ENCODE measurements around the gene ATG13.

The ATG13 gene

DNA sequence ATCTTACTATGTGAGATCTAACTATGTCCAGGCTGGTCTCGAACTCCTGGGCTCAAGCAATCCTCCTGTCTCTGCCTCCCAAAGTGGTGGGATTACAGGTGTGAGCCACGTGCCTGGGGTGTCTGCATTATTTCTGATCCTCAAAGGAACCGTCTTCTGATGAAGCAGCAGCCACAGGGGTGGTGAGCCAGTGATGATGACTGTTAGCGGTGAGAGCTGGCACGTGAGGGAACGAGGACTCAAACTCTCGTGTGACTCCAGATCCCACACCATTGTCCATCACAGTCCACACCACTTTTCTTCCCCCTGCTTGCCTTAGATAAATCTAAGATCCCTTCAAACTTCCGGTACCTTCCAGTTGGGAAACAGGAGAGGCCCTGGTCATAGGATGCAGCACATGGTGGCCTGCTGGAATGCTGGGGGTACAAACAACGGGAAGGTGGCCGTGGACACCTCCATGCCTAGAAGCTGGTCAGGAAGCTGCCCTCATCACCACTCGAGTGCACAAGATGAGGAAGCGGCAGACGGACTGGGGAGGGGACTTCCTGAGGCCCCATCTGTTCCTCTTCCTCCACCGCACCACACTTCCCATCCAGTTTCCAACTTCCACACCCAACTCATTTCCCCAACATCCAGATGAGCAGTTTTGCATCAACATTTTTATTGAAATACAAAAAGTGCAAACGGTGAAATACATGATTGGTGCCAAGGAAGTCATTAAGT, 59.2 kb downstream of the ATG13 start:
- DNase-seq (ENCODE audit: low read depth) = no peak

DNA sequence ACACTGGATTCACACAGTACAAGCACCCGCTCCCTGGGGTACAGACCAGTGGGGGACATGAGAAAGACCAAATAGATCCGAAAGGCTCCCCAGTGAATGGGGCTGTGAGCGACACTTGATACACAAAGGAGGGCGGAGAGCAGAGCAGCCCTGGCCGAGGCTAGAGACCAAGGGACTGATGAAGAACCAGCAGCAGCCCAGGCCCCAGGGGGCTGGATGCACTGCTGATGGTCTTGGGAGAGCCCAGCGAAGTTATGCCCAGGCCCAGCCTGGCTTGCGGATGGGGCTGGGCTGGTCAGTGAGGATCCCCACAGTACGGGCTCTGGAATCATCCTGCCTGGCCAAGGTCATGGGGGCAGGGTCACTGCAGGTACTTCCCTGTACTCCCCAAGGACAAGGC, 59.8 kb downstream of the ATG13 start:
- DNase-seq (ENCODE audit: low read depth) = no peak

DNA sequence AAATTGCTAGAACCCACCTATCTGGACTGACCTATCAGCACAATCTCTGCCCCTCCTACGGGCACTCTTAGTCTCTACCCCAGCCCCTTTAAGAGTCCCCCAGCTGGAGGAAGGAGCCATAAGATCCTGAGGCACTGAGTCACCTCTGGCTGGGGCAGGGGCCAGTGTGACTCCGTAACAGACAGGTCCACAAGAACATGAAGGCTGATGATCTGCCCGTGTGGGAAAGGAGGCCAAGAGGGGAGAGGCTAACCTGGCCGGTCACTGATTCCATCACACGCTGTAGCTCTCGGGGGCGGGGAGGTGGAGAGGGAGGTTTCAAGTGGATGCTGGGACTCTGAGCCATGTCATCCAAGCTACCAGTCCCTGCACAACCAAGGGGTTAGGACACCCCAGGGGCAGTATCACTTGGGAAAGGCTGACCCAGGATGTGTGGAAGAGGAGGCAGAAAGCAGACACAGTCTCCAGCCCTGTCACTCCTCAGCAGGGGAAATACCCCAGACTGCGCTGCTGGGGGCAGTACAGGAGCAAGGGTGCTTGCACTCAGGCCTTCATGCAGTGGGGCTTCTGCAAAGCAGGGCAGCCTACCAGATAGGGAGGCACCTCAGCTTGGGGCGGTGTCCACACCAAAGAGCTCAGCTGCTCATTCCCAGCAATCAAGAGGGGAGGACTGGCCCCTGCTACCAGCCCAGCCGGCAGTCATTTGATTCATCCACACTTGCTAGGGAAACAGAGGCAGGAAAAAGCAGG, 60.8 kb downstream of the ATG13 start:
- DNase-seq (ENCODE audit: low read depth) = no peak

DNA sequence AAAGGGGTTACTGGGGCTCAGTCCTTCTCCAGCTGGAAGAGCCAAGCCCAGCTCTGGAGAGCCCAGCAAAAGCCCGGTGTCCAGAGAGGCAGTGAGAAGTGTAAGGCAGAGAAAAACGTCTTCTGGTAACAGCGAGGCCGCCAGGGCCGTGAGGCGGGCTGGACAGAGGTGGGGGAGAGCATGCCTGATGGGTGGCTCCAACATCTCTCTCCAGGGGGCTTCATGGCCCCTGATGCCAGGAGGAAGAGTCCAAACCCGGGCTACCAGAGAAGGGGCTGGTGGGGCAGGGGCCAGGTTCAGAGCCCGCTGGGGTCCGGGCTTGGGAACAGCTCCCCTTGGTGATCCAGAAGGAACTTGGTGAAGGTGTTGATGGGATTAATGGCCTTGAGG, 61.4 kb downstream of the ATG13 start:
- no peak for DNase-seq (ENCODE audit: low read depth)

DNA sequence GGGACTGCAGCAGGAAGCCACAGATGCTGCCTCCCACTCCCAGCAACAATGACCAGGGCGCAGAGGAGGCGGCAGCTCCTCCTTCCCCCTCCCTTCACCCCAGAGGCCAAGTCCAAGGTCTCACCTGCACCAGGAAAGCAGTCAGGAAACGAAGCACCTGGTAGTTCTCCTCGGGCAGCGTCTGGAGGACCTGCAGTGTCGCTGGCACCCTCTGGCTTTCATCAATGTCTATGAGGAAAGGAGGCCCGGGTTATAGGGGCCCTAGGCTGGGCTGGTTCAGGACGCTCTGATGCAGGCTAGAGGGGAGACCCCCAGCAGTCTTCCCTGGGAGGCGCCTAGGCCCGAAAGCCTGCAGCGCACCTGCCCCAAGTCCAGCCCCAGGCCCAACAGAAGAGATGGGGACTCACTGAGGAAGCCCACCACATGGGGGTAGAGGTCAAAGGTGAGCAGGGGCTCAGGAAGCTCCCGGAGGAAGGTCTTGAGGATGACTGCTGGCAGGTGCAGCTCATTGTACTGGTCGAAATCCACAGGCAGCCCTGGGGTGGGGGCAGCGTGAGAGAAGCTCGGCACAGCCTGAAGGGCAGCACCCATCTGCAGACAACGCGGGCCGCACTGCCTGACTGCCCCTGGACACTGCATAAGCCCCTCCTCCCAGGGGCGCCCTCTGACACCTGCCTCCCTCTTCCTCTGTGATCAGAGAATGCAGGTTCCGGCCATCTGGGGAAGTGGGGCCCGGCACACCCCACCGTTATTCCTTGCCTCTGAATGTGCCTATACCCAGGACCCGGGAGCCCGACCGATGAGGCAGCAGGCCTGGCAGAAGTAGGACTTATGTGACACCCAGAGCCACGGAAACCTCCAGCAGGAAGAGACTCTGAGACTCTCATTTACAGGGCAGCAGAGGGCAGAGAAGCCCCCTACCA, 62.1 kb downstream of the ATG13 start:
- no peak for DNase-seq (ENCODE audit: low read depth)

DNA sequence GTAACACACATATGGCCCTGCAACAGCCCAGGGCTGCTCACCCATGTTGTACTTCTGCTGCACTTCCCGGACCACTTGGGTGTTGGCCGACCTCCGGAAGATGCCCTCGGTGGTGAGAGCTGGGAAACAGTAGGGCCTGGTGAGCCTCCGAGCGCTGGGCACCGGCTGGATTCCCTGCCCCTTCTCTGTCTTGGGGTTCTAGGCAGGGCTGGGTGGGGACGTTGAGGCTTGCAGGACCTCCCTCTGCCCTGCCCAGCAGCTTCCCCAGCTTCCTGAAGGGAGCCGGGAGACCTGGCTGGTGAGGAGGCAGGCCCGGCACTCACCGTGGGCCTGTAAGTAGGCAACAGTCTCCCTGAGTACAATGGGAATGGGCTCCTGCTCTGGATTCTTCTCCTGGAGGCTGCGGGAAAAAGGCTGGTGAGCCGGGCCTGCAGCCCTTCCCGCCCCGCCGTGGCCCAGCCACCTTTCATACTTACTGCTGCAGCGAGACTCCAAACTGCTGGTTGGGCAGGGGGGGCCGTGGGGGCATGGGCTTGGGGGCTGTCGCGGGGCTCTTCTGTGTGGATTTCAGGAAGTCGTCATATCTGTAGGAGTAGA, 62.9 kb downstream of the ATG13 start:
- DNase-seq (ENCODE audit: low read depth) = no peak

DNA sequence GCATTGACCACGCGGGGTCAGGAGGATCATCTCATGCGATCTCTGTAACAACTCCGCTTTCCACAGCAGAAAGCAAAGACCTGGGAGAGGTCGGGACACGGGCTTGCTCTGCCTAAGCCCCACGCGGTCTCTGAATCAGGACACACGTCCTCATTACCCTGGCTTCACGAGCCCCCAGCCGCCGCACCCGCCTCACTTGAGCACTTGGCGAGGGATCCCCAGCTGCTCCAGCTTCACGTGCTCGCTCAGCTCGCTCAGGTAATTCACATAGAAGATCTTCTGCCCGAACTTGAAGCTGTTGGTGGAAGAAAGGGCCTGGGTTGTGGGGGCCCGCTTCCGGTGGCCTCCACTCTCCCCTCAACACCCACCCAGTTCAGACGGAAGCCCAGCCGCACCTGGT, 63.5 kb downstream of the ATG13 start:
- no peak for DNase-seq (ENCODE audit: low read depth)

DNA sequence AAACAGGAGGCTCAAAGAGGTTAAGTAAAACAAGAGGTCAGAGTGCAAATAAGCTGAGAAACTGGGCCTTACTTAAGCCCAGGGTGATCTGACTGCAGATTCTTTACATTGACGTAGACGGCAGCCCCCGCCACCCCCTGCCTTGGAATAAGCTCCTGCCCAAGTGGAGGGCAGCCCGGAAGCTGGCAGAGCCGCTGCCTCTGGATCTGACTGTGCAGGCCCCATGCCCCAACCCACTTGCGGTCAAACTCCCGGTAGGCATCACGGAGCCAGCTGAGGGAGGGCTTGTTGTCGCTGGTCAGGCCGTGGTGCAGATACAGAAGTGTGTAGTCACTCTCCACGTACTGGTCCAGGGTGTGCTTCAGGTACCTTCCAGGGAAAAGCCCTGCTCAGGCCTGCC, 64.5 kb downstream of the ATG13 start:
- no peak for DNase-seq (ENCODE audit: low read depth)

DNA sequence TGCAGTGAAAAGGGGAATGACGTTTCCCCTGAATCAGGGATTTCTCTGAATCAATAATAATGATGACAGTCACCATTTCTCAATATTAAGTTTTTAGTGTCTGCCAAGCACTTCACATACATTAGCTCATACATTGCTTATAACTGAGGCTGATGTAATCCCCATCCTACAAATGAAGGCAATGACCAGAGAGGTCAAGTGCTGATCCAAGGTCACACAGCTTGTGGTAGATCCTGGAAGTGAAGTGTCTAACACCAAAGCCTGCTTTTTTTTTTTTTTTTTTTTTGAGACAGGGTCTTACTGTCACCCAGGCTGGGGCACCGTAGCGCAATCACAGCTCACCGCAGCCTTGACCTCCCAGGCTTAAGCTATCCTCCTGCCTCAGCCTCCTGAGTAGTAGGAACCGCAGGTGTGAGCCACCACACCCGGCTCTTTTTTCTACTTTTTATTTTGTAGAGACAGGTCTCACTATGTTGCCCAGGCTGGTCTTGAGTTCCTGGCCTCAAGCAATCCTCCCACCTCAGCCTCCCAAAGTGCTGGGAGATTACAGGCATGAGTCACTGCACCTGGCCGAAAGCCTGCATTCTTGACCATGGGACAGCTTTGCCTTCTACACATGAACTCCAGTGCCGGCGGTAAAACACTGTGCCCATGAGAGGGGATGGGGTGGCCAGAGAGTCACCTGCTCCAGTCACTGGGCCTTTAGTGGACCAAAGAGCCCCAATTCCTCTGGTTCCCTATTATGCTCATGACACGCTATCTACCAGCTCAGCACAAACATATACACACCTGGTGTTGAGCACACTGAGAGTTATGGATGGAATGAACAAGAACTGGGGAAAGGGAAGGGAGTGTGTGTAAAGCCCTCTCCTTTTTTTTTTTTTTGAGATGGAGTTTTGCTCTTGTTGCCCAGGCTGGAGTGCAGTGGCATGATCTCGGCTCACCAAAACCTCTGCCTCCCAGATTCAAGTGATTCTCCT, 65.7 kb downstream of the ATG13 start:
- DNase-seq (ENCODE audit: low read depth) = no peak

DNA sequence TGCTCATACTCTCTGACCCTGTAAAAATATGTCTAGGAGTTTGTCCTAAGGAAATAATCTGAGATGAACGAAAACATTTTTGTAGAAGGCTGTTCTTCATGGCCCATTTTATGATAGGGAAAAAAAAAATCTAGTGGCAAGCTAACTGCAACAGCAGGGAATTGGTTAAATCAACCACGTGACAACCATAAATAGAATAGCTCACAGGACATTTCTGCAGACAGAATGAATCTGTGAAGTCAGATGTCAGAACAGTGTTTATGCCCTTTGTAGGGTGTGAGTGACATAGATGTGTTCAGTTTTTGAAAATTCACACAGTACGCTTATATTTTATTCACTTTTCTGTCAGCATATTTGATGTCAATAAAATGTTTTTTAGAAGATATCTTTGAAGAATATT, 67.0 kb downstream of the ATG13 start:
- no peak for DNase-seq (ENCODE audit: low read depth)

DNA sequence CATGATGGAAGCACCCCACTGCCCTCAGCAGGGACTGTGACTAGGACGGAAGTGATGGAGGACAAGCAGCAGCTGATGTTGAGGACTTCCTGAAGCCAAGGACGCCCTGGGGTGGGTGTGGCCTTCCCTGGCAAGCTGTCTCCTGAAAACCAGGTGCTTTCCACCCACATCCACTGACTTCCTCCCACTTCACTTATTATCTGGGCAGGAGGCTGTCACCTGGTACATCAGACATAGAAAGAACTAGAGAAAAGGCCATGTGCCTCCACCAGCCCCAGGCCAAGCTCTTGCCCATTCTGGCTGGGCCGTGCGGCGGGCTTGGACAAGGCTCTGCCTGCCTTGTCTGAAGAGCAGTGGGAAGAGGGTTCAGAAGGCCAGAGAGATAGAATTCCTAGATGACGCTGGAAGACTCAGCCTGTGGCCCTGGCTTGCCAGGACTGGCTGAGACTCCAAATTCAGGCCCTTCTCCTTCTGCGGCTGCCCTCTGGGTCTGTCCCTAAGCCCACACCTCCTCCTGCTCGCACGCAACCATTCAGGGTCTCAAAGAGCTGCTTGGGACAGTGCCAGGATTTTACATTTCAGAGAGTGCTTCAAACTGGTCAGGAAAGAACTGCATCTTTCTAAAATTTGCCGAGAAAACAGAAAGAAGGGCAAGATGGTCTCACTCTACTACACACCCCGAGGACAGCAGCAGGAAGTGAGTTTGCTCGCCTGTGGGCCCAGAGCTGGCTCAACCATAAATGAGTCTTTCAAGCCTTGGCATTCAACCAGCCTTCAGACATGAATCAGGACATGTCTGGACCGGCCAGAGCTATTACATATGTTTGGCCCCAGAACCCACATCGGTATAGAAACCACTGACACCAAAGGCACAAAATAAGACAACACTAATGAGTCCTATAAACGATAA, 69.8 kb downstream of the ATG13 start:
- no peak for DNase-seq (ENCODE audit: low read depth)

DNA sequence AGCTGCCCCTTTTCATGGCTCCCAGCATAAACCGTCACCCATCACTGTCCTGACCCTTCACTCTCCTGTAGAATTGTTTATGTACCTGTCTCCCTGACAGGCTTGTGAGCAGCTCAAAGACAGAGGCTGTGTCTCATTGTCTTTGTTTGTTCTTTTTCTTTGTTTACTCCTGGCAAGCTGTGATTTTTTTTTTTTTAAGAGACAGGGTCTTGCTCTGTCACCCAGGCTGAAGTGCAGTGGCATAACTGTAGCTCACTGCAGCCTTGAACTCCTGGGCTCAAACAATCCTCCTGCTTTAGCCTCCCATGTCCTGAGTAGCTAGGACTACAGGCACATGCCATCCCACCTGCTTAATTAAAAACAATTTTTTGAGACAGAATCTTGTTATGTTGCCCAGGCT, 73.3 kb downstream of the ATG13 start:
- no peak for DNase-seq (ENCODE audit: low read depth)

DNA sequence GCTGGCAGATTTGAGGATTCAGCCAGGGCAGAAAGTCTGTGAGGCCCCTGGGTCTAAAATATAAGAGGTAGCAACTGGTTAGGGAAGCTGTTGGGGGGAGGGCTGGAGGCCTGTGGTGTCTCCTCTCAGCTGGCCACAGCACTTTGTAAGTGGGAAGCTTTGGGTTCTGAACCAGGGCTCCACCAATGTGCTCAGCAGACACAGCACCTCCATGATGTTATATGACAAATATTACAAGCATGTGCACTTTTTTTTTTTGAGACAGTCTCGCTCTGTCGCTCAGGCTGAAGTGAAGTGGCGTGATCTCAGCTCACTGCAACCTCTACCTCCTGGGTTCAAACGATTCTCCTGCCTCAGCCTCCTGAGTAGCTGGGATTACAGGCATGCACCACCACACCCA, 75.1 kb downstream of the ATG13 start:
- DNase-seq (ENCODE audit: low read depth) = no peak

DNA sequence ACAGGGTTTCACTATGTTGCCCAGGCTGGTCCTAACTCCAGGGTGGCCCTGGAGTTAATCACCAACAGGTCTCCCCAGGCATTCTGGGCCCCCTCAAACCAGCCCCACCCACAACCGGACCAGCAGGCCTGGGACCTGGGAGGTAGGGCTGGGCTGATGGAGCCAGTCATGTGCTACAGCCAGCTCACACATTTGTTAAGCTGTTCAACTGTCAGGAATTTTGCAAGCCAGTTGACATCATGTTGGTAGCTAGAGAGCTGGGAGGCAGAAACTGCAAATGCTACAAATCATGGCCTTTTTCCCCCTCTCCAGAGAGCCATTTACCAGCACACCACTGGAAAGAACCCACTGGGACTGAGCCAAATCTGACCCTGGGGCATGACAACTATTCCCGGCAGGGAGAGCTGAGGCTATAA, 76.3 kb downstream of the ATG13 start:
- no peak for DNase-seq (ENCODE audit: low read depth)

DNA sequence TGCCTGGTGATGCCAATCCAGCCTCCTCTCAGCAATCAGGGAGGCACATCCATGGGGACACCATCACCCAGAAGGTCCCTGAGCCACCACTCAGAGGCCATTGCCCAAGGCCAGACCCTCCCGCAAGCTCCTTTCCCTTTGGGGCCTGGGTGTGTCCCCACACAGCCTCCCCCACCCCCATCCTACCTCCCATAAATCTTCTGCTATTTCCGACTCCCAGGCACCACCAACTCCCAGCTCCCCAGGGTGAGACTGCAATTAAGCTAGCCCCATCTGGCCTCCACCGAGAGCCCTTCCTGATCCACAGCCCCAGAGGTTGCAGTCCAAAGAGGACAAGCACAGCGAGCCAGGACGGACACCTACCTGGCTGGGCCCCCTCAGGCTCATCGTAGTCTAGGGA, 76.7 kb downstream of the ATG13 start:
- no peak for DNase-seq (ENCODE audit: low read depth)

DNA sequence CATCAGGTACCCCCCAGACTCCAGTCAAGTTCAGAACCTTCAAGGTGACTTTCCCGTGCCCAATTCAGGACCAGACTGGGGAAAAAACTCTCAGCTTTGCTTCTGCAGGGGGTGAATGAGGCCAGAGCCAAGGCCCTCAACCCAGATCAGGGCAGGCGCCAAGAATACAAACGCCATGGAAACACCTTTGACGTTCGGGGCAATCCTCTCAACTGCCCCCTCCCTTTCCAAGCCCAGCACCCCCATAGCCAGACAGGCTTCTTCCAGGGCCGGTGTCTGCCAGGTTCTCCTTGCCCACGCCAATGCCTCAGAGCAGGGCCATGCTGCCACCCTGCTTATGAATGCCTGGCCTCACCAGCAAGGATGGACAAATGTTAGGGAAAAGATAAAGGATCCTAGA, 77.3 kb downstream of the ATG13 start:
- no peak for DNase-seq (ENCODE audit: low read depth)

DNA sequence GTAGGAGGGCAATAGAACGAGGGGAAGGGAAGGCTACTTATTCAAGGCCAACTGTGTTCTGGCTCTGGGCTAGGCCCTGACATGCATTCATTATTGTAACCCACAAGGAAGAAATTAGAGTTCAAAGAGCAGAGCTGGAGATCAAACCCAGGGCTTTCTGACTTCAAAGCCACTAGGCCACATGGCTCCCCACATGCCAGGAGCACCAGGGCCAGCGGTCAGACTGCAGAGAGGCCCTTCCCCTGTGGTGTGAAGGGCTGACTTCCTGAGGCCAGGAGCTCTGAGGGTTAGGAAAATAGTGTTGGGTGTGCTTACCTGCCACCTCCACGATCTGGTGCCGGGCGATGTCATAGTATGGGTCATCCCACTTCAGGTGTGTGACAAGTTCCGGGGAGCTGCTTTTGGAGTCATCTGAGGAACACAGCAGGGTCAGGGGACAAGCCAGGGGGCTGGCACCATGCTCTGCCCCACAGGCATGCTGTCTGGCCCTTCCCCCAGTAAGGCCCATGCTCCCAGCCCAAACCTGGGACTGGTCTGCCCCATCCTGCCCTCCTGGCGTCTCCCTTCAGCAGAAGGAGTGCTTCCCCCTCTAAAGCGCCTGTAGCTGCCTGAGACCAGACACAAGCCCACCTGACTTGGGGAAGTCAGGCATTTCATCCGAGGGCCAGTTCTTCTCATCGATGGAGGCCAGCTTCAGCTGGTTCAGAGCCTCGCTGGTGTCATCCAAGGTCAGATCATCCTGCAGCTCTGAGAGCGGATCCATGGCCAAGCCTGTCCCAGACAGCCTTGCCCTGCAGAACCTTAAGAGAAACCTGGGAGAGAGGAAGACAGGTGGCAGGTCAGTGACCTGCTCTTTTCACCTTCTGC, 78.2 kb downstream of the ATG13 start:
- DNase-seq (ENCODE audit: low read depth) = no peak

DNA sequence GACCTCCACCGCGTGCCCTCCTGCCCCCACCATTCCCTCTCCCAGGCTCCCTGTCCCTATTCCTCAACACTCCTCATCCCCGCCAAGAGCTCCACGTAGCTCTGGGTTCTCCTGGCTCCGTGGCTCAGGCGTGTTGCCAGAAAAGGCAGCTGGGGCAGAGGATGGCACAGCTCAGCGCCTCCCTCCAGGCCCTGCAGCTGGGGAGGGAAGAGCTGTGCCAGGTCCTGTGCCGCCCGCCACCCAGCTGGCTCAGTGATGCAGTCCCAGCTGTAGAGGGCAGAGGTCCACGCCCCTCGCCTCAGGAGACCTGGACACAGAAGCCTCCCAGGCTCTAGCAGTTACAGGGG, 78.8 kb downstream of the ATG13 start:
- no peak for DNase-seq (ENCODE audit: low read depth)

DNA sequence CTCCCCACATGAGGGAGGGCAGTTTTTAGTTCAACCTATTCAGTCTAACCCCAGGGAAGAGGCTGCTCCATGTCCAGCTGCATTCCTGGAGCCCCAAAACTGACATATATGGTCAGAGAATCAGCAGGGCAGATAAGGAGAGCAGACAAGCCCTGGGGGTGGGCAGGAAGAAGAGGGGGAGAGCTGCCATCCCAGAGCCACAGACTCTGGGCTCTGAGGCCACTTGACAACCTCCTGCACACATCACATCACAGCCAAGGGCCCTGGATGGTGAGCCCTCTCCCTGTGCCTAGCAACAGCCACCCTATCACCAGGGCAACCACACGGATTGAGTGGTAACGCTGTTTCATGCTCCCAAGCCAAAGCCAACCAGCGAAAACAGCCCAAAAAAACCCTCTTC, 80.0 kb downstream of the ATG13 start:
- no peak for DNase-seq (ENCODE audit: low read depth)

Measured in non-pigmented ciliary epithelial cell (primary cell).